Measurements from ENCODE around the gene ITPR3. TPM values are rescaled to one million over a fixed set of nuclear protein-coding genes. Genes with fewer than 3 reads are reported as not detected.
A peak's percentile ranks its signal among the peaks of the same experiment; 100 is the strongest.

The ITPR3 gene
- total and polyA plus RNA-seq, 4 donors = 0.49 to 2.8 (median 0.71) TPM

DNA sequence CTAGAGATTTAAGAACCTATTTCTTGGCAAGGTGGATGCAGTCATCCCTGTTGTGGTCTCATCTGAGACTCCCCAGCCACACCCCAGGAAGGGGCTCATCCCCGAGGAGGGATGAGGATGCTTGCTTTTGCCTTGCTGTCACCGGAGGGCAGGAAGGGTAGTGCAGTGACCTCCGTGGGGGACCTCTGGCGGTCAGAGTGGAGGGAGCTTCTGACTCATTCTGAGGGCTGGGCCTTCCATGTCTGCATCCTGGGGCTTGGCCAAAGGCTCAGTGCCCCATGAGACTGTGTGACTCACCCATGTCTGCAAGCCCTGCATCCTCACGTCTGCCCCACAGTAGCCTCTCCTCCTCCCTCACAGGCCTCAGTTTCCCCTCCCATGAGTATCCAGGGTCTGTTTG is 51.7 kb downstream of the ITPR3 start (continued):
- TF ChIP-seq, protein P1, sequence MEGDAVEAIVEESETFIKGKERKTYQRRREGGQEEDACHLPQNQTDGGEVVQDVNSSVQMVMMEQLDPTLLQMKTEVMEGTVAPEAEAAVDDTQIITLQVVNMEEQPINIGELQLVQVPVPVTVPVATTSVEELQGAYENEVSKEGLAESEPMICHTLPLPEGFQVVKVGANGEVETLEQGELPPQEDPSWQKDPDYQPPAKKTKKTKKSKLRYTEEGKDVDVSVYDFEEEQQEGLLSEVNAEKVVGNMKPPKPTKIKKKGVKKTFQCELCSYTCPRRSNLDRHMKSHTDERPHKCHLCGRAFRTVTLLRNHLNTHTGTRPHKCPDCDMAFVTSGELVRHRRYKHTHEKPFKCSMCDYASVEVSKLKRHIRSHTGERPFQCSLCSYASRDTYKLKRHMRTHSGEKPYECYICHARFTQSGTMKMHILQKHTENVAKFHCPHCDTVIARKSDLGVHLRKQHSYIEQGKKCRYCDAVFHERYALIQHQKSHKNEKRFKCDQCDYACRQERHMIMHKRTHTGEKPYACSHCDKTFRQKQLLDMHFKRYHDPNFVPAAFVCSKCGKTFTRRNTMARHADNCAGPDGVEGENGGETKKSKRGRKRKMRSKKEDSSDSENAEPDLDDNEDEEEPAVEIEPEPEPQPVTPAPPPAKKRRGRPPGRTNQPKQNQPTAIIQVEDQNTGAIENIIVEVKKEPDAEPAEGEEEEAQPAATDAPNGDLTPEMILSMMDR (IDR thresholded peaks at IDR 0.05; ENCODE audit: low read depth, low read length, missing input control) = peak; percentile 36
- TF ChIP-seq TAF1 (conservative IDR thresholded peaks at IDR 0.05) = no peak
- no peak for TF ChIP-seq FOXA2 (IDR thresholded peaks at IDR 0.05)
- no peak for TF ChIP-seq FOXA1 (IDR thresholded peaks at IDR 0.05)
- peak; percentile 76 to 84 for TF ChIP-seq JUND (IDR thresholded peaks at IDR 0.05)
- TF ChIP-seq HNF4A (conservative IDR thresholded peaks at IDR 0.05) = no peak

DNA sequence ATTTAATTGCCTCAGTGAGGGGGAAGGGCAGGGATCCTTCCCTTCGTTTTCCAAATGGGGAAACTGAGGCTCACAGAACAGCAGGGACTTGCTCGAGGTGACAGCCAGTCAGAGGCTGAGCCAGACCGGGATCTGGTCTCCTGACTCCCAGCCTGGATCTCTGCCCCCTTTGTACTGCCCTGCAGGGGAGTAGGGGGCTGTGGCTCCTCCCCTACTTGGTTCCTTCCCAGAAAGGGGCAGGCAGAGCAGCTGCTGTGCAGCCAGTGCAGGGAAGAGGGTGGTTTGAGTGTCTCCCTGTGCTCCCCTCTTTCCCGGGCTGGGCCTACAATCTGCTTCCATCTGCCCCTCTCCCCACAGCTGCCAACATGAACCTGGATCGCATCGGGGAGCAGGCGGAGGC is 52.7 kb downstream of the ITPR3 start:
- Histone ChIP-seq H3K27ac (ENCODE audit: low read depth in 1 of 2, low read length in 2 of 2) (no peak overlapping the region), H3K9ac (ENCODE audit: low read depth in 1 of 2, low read length in 2 of 2) (no peak overlapping the region), H3K4me1 (ENCODE audit: control insufficient read depth in 4 of 4, insufficient read depth in 4 of 4, low read length in 3 of 4) (no peaks in the 10 kb centered on the region), H3K36me3 (ENCODE audit: control insufficient read depth in 4 of 4, insufficient read depth in 3 of 4, low read depth in 1 of 4, low read length in 3 of 4) (no peaks in the 10 kb centered on the region), H3K9me3 (ENCODE audit: control insufficient read depth in 4 of 4, low read length in 3 of 4) (no peaks in the 10 kb centered on the region), H3K27me3 (ENCODE audit: control insufficient read depth in 4 of 4, insufficient read depth in 4 of 4, low read length in 3 of 4) (no peaks in the 10 kb centered on the region), H3K4me3 (ENCODE audit: low read depth in 1 of 3, low read length in 3 of 3) (no peak overlapping the region)
- DNase-seq (ENCODE audit: low spot score) = no peak
- WGBS = 82% methylated on average over 7 of the region's 7 CpGs
- TF ChIP-seq HNF4A (conservative IDR thresholded peaks at IDR 0.05) = no peak
- TF ChIP-seq ATF3 (IDR thresholded peaks at IDR 0.05) = no peak
- no peak for TF ChIP-seq MAX (IDR thresholded peaks at IDR 0.05)
- no peak for TF ChIP-seq FOXA2 (IDR thresholded peaks at IDR 0.05)
- no peak for TF ChIP-seq JUND (IDR thresholded peaks at IDR 0.05)
- TF ChIP-seq TAF1 (conservative IDR thresholded peaks at IDR 0.05) = no peak
- no peak for TF ChIP-seq NR2F2 (IDR thresholded peaks at IDR 0.05)
- no peak for TF ChIP-seq HNF4G (IDR thresholded peaks at IDR 0.05)
- TF ChIP-seq, protein P2, sequence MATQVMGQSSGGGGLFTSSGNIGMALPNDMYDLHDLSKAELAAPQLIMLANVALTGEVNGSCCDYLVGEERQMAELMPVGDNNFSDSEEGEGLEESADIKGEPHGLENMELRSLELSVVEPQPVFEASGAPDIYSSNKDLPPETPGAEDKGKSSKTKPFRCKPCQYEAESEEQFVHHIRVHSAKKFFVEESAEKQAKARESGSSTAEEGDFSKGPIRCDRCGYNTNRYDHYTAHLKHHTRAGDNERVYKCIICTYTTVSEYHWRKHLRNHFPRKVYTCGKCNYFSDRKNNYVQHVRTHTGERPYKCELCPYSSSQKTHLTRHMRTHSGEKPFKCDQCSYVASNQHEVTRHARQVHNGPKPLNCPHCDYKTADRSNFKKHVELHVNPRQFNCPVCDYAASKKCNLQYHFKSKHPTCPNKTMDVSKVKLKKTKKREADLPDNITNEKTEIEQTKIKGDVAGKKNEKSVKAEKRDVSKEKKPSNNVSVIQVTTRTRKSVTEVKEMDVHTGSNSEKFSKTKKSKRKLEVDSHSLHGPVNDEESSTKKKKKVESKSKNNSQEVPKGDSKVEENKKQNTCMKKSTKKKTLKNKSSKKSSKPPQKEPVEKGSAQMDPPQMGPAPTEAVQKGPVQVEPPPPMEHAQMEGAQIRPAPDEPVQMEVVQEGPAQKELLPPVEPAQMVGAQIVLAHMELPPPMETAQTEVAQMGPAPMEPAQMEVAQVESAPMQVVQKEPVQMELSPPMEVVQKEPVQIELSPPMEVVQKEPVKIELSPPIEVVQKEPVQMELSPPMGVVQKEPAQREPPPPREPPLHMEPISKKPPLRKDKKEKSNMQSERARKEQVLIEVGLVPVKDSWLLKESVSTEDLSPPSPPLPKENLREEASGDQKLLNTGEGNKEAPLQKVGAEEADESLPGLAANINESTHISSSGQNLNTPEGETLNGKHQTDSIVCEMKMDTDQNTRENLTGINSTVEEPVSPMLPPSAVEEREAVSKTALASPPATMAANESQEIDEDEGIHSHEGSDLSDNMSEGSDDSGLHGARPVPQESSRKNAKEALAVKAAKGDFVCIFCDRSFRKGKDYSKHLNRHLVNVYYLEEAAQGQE (IDR thresholded peaks at IDR 0.05) = no peak
- TF ChIP-seq GABPA (IDR thresholded peaks at IDR 0.05 in 1 of 2, conservative IDR thresholded peaks at IDR 0.05 in 1 of 2) = no peak
- TF ChIP-seq SP1 (IDR thresholded peaks at IDR 0.05) = no peak
- TF ChIP-seq YY1 (IDR thresholded peaks at IDR 0.05) = no peak
- no peak for TF ChIP-seq RXRA (IDR thresholded peaks at IDR 0.05)
- TF ChIP-seq RAD21 (IDR thresholded peaks at IDR 0.05) = no peak
- no peak for TF ChIP-seq FOXA1 (IDR thresholded peaks at IDR 0.05)

GRCh38 chr6:33675968-33676367 is 54.8 kb downstream of the ITPR3 start:
- DNase-seq (ENCODE audit: low spot score) = no peak
- no peaks in the 10 kb centered on the region for H3K4me1 ChIP-seq (ENCODE audit: control insufficient read depth in 4 of 4, insufficient read depth in 4 of 4, low read length in 3 of 4)
- no peaks in the 10 kb centered on the region for H3K27me3 ChIP-seq (ENCODE audit: control insufficient read depth in 4 of 4, insufficient read depth in 4 of 4, low read length in 3 of 4)
- H3K9me3 ChIP-seq (ENCODE audit: control insufficient read depth in 4 of 4, low read length in 3 of 4) = no peaks in the 10 kb centered on the region
- no peak overlapping the region for H3K27ac ChIP-seq (ENCODE audit: low read depth in 1 of 2, low read length in 2 of 2)
- no peak overlapping the region for H3K9ac ChIP-seq (ENCODE audit: low read depth in 1 of 2, low read length in 2 of 2)
- 96% methylated on average over 7 of the region's 7 CpGs for WGBS
- no peak overlapping the region for H3K4me3 ChIP-seq (ENCODE audit: low read depth in 1 of 3, low read length in 3 of 3)
- no peaks in the 10 kb centered on the region for H3K36me3 ChIP-seq (ENCODE audit: control insufficient read depth in 4 of 4, insufficient read depth in 3 of 4, low read depth in 1 of 4, low read length in 3 of 4)
- no peak for TF ChIP-seq YY1 (IDR thresholded peaks at IDR 0.05)
- no peak for TF ChIP-seq TAF1 (conservative IDR thresholded peaks at IDR 0.05)
- TF ChIP-seq RXRA (IDR thresholded peaks at IDR 0.05) = no peak
- no peak for TF ChIP-seq HNF4A (conservative IDR thresholded peaks at IDR 0.05)
- TF ChIP-seq FOXA2 (IDR thresholded peaks at IDR 0.05) = no peak
- TF ChIP-seq, protein P3, sequence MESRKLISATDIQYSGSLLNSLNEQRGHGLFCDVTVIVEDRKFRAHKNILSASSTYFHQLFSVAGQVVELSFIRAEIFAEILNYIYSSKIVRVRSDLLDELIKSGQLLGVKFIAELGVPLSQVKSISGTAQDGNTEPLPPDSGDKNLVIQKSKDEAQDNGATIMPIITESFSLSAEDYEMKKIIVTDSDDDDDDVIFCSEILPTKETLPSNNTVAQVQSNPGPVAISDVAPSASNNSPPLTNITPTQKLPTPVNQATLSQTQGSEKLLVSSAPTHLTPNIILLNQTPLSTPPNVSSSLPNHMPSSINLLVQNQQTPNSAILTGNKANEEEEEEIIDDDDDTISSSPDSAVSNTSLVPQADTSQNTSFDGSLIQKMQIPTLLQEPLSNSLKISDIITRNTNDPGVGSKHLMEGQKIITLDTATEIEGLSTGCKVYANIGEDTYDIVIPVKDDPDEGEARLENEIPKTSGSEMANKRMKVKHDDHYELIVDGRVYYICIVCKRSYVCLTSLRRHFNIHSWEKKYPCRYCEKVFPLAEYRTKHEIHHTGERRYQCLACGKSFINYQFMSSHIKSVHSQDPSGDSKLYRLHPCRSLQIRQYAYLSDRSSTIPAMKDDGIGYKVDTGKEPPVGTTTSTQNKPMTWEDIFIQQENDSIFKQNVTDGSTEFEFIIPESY (IDR thresholded peaks at IDR 0.05) = no peak
- TF ChIP-seq, protein P1 (IDR thresholded peaks at IDR 0.05; ENCODE audit: low read depth, low read length, missing input control) = no peak
